GM18502 (cell line): ENCODE results near the gene KCNH6.

Experiments
- ATAC-seq: cut with Tn5 transposase; IDR thresholded peaks from one replicate; pipeline ENCODE4 v1.9.1; 2021; ENCODE audit warnings: mild to moderate bottlenecking; ENCODE audit not compliant: unreplicated experiment, poor library complexity

Gene KCNH6

DNA sequence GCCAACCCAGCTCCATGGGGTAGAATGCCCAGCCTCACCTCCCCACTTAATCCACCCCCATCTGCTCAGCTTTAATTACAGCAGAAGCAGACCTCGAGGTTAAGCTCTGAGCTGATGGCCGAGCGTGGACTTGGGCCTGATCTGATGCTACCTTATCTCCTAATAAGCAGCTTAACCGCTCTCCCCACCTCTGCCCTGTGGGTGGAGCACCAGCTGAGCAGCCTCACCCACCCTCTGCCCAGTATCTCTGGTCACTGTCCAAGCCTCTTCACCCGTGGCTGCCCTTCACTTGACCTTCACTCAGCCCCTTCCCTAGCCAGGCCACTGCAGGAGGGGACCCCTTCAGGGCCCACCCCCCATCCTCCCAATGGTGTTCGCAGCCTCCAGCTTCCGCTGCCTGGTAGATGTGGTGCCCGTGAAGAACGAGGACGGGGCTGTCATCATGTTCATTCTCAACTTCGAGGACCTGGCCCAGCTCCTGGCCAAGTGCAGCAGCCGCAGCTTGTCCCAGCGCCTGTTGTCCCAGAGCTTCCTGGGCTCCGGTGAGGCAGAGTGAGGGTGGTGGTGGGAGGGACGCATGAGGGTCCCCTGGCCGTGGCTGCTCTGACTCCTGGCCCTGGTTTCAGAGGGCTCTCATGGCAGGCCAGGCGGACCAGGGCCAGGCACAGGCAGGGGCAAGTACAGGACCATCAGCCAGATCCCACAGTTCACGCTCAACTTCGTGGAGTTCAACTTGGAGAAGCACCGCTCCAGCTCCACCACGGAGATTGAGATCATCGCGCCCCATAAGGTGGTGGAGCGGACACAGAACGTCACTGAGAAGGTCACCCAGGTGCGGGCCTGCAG lies 6.8 kb downstream of the KCNH6 start:
- no peak for ATAC-seq

DNA sequence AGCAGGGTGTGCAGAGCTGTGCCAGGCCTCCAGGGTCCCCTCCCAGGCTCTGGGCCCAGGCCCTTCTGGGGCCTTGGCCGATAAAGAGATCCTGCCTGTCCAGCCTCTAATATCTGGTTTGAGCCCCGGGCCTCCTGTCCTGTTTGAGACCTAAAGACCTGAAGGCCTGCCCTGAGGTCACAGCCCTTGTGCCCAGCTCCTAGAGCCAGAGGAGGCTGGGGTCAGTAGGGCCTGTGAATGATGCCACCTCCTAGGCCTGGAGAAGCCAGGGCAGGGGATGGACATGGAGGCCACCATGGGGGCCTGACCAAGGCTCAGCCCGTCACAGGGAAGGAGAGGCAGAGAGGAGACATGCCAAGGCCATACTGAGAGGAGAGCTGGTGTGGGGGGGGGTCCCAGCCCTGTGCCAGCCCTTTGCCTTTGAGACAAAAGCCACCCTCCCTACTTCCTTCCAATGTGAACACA lies 7.4 kb downstream of the KCNH6 start:
- no peak for ATAC-seq

DNA sequence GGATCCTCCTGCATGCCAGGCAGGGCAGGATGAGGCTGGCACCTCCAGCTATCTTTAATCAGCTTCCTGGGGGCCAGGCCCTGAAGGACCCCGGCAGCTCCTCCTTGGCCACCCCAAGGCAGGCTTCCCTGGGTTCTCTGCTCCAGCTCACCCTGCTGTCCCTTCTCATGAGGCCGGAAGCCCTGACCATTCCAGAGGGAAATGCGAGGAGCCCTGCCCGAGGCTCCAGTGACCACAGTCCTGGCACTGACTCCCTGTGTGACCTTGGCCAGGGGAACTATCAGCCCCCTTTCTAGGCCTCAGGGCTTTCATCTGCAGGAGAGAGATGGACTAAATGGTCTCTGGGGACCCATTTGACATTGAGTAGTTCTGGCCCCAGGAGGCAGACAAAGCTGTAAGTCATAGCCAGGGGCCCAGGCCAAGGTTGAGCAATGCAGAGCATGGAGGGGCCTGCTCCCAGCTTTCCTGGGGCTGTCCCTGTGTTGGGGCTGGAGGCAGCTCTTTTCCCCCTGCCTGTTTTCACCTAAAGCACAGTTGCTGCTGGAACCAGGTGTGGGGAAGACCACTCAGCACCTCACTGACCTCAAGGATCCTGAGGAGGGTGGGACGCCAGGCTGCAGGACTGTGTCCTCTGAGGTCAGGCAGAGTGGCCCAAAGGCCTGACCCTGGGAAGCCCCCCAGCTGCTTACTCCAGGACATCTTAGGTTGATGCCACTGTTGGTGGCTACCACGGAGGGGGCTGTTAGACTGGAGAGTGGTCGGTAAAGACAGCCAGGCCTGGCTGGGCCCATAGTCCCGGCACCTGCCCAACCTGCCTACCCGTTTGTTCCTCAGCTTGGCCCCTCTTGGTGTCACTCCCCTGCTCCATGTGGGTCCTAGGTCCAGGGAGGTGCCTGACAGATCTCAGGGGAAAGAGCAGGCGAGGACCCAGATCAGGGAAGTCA lies 8.1 kb downstream of the KCNH6 start:
- no peak for ATAC-seq

DNA sequence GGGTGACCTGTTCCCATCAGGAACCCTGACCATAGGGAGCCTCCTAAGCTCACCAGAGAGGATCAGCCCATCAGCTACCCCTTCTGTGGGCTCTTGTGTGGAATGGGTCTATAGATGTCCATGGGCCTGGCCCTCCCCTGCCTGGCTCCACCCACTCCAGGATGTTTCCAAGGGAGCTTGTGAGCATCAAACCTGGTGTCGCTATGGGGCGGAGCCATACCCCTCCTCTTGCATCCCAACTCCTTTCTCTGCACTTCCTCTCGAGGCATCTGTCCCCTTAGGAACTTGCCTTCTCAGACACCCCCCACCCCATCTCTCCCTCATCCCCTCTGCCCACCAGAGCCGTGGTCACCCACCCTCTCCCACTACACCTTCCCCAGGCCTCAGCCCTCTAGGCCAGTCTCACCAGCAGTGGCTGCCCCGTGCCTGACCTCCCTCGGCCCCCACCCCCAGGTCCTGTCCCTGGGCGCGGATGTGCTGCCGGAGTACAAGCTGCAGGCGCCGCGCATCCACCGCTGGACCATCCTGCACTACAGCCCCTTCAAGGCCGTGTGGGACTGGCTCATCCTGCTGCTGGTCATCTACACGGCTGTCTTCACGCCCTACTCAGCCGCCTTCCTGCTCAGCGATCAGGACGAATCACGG lies 10.4 kb downstream of the KCNH6 start:
- no peak for ATAC-seq

DNA sequence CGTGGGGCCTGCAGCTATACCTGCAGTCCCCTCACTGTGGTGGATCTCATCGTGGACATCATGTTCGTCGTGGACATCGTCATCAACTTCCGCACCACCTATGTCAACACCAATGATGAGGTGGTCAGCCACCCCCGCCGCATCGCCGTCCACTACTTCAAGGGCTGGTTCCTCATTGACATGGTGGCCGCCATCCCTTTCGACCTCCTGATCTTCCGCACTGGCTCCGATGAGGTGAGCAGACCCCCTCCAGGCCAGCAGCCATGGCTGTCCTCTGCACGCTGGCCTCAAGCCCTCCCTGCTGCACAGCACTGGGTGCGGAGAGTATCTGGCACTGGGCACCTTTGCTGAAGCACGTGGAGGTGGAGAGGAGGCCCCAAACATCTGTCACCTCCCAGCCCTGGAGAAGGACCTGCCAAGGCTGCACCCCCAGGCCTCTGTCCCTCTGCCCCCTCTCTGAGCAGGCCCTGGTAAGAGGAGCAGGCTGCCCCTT lies 11.0 kb downstream of the KCNH6 start:
- ATAC-seq: no peak

- no peak for ATAC-seq
Measured at GRCh38 chr17:63534816-63535455, 11.8 kb downstream of the KCNH6 start.

DNA sequence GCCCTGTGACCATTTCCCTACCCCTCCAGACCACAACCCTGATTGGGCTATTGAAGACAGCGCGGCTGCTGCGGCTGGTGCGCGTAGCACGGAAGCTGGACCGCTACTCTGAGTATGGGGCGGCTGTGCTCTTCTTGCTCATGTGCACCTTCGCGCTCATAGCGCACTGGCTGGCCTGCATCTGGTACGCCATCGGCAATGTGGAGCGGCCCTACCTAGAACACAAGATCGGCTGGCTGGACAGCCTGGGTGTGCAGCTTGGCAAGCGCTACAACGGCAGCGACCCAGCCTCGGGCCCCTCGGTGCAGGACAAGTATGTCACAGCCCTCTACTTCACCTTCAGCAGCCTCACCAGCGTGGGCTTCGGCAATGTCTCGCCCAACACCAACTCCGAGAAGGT lies 12.5 kb downstream of the KCNH6 start:
- no peak for ATAC-seq

GRCh38 chr17:63537001-63537400 lies 13.8 kb downstream of the KCNH6 start:
- no peak for ATAC-seq

DNA sequence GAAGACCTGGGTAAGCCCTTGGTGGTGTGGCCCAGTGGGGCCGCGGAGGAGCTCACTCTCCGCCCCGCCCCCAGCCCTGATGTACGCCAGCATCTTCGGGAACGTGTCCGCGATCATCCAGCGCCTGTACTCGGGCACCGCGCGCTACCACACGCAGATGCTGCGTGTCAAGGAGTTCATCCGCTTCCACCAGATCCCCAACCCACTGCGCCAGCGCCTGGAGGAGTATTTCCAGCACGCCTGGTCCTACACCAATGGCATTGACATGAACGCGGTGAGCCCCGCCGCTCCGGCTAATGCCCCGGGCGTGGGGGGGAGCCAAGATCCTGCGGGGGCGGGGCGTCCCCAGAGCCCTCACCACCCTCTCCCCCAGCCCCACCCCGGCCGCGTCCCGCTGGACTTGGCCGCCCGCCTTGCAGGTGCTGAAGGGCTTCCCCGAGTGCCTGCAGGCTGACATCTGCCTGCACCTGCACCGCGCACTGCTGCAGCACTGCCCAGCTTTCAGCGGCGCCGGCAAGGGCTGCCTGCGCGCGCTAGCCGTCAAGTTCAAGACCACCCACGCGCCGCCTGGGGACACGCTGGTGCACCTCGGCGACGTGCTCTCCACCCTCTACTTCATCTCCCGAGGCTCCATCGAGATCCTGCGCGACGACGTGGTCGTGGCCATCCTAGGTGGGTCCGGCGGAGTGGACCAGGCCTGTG lies 15.0 kb downstream of the KCNH6 start:
- ATAC-seq: no peak

GRCh38 chr17:63538693-63539595 lies 15.8 kb downstream of the KCNH6 start:
- no peak for ATAC-seq

GRCh38 chr17:63540590-63540989 lies 17.4 kb downstream of the KCNH6 start:
- ATAC-seq: no peak

DNA sequence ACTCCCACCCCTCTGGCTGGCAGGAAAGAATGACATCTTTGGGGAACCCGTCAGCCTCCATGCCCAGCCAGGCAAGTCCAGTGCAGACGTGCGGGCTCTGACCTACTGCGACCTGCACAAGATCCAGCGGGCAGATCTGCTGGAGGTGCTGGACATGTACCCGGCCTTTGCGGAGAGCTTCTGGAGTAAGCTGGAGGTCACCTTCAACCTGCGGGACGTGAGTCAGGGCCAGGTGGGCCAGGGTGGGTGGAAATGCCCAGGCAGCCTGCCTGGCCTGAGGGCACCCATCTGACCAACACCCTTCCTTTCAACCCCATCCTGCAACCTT lies 19.0 kb downstream of the KCNH6 start:
- no peak for ATAC-seq

- ATAC-seq: no peak
Measured at GRCh38 chr17:63542942-63543821, 20.0 kb downstream of the KCNH6 start.

GRCh38 chr17:63543822-63544420 lies 20.8 kb downstream of the KCNH6 start:
- no peak for ATAC-seq

DNA sequence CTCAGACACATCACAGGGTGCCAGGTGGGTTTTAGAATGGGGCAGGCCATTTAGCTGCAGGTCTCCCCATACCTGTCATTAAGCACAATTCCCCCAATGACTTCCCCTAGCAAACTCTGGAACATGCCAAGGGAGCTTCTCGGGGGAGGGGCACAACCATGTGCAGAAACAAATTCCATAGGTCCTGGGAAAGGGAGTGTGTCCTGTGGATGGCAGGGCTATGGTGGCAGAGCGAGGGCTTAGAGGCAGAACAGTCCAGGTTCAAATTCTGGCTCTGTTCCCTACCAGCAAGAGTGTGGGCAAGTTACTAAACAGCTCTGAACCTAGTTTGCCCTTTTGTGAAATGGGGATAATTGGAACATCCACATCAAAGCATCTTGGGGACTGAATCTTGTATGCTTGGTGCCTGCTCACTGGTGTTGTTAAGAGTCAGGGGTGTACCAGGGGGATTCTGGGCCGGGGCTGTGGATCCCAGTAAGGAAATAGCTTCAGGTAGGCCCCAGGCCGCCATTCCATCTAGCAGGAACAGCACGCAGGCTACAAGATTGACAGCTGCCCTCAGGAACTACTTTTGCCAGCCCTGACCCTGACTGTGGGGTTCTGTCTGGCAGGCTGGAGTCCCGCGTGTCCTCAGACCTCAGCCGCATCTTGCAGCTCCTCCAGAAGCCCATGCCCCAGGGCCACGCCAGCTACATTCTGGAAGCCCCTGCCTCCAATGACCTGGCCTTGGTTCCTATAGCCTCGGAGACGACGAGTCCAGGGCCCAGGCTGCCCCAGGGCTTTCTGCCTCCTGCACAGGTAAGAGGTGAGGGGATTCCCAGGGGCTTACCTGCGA lies 21.5 kb downstream of the KCNH6 start:
- ATAC-seq: no peak

DNA sequence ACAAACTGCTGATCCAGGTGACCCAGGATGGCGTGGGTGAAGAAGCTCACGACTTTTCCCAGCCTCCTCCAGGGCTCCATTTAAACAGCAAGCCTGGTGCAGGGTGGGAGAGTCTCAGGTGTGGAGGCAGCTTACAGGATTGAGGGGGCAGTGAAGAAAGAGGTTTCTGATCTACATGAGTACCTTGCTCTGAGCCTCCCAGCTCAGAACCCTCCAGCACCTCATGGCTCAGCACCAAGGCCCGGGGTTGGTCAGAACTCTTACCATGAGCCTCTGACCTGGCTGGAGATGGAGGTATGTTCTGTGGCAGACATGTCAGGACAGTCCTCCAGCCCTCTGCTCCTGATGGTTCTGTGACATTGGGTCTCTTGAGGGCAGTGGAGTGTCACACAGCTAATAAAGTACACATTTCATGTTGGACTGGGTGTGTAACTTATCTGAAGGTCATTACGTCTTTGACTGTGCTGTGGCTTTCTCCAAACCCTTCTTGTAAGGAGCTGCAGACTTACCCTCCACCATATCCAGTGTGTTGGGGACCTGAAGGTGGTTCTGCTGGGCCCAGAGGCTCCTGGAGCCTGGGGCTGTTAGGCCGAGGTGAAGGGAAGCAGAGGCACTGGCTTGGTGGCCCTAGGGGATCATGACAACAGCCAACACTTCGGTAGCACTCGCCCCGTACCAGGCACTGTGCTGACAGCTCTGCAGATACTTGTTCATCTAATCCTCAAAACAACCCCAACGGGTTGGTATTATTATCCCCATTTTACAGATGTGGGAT lies 23.3 kb downstream of the KCNH6 start:
- no peak for ATAC-seq
